Transverse colon (tissue), 4 donors: Measurements from ENCODE around the gene ARHGEF1.

Experiments
- CTCF ChIP-seq, 5 experiments: fragments of 200-600 bp in 3 of 5; fragments of 450-650 bp in 2 of 5; sonication (generic) in 3 of 5; IDR thresholded peaks; 1 replicate in 2 of 5; 2 replicates in 3 of 5; pipeline ENCODE4 v1.5.1; 2016 to 2017; ENCODE audit warnings: antibody characterized with exemption in 5 of 5, inconsistent platforms in 3 of 5, mild to moderate bottlenecking in 2 of 5, moderate library complexity in 1 of 5
- EP300 ChIP-seq: sonication (generic); formaldehyde crosslinking; IDR thresholded peaks from one replicate; pipeline ENCODE4 v1.6.1; 2017; ENCODE audit warnings: antibody characterized with exemption, low read depth
- POLR2A ChIP-seq: fragments of 450-650 bp; IDR thresholded peaks from one replicate; pipeline ENCODE4 v1.6.1; 2016; ENCODE audit warnings: antibody characterized with exemption, mild to moderate bottlenecking, moderate library complexity
- POLR2AphosphoS5 ChIP-seq, 3 donors: sonication (generic); formaldehyde crosslinking; IDR thresholded peaks; one replicate each; pipeline ENCODE4 v1.6.1; 2016; ENCODE audit warnings: antibody characterized with exemption in 3 of 3

- TF ChIP-seq CTCF (IDR thresholded peaks at IDR 0.05) (no peak), POLR2A (no peak), POLR2AphosphoS5 (IDR thresholded peaks at IDR 0.05) (no peak), EP300 (no peak)
Observed at GRCh38 chr19:41861116-41861768, 21.7 kb upstream of the ARHGEF1 start.
